ENCODE data around the gene MFAP4. TPM values are rescaled to one million over a fixed set of nuclear protein-coding genes. Genes with fewer than 3 reads are reported as not detected.

The MFAP4 gene
- total RNA-seq: 0.33 TPM in 1 of 2 replicates, not detected in the other

GRCh38 chr17:19386974-19387920, at the start of gene MFAP4:
Gene MFAP4, minus strand, starts transcription at chr17:19387190. Its CDS starts 35 bp downstream, at chr17:19387155.

GRCh38 chr17:19410875-19411620, 24.1 kb upstream of the MFAP4 start, which contains the start of gene RNF112:
Gene RNF112, plus strand, starts transcription at chr17:19411232. Its CDS starts 177 bp downstream, at chr17:19411409.

DNA sequence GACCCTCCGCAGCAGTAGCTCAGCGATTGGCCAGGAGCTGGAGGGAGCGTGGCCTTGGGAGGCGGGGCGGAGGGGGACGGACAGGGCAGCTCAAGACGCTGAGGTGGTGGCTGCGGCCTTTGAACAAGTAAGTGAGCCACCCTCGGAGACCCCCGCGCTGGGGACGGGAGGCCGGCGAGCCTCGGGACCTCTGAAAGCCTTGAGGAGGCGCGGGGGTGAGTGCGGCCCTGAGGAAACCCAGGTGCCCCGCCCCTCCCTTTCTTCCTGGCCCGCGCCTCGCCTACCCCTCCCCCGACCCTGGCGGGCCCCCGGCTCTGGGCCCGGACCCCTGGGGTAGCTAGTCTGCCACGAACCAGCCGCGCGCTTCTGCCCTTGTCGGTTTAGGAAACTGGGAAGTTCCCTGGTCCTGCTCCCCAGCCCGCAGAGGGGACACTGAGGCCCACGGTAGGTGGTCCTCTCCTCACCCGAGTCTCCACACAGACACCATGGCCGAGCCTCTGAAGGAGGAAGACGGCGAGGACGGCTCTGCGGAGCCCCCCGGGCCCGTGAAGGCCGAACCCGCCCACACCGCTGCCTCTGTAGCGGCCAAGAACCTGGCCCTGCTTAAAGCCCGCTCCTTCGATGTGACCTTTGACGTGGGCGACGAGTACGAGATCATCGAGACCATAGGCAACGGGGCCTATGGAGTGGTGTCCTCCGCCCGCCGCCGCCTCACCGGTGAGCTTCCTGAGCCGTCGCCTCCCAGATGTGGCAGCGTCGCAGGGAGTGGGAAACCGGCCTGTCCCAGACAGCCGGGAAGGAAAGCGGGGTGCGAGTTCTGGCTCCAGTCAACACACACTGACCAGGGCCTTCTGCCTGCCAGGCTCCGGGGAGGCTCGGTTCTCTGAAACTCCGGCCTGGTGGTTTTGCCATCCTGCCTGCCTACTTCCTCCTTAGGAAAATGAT, 8.3 kb downstream of the MFAP4 start, which contains the start of gene MAPK7:
MAPK7 (plus strand) TSS at position 83 of the 945 bp plus-strand sequence; CDS start at position 486, 403 bp downstream.

GRCh38 chr17:19362277-19363113, 24.5 kb downstream of the MFAP4 start, which contains the start of gene B9D1:
Gene B9D1, minus strand, starts transcription at chr17:19362723. Its CDS starts 154 bp downstream, at chr17:19362569.

Small RNA genes within 50 kb of the gene (small RNA-seq; reads per million reads assigned to genes)
- gene MIR1180 (1.1 reads per million, percentile 61 among the genes with 10 or more reads in this experiment), gene RF00537 (not detected)

Other genes starting within 250 kb of the MFAP4 start
- gene EPN2, start 149.8 kb downstream of the MFAP4 start, total RNA-seq: 34.9 and 40.4 TPM in 2 replicates
- gene B9D1, start 24.5 kb downstream of the MFAP4 start, total RNA-seq: 18.9 and 20.6 TPM in 2 replicates
- gene MAPK7, start 8.7 kb downstream of the MFAP4 start, total RNA-seq: 17.3 and 20.3 TPM in 2 replicates
- 0.10 TPM in 1 of 2 replicates, not detected in the other for gene RNF112, start 24.0 kb upstream of the MFAP4 start, total RNA-seq
- gene SLC47A1, start 146.7 kb upstream of the MFAP4 start, total RNA-seq: 0.33 and 3.2 TPM in 2 replicates

Measured in vein endothelial cell (primary cell).